ENCODE data around the gene SUSD3.
"Not testable (repeated sequence)": the region's sequence is repeated elsewhere in the genome, so short reads cannot be mapped to it uniquely, and the experiment has no call there.

SUSD3 gene

GRCh38 chr9:93058355-93059010, at the start of gene SUSD3:
Gene SUSD3, plus strand, starts transcription at chr9:93058701. Its CDS starts 42 bp downstream, at chr9:93058743.
- DNase-seq: peak; percentile 67

DNA sequence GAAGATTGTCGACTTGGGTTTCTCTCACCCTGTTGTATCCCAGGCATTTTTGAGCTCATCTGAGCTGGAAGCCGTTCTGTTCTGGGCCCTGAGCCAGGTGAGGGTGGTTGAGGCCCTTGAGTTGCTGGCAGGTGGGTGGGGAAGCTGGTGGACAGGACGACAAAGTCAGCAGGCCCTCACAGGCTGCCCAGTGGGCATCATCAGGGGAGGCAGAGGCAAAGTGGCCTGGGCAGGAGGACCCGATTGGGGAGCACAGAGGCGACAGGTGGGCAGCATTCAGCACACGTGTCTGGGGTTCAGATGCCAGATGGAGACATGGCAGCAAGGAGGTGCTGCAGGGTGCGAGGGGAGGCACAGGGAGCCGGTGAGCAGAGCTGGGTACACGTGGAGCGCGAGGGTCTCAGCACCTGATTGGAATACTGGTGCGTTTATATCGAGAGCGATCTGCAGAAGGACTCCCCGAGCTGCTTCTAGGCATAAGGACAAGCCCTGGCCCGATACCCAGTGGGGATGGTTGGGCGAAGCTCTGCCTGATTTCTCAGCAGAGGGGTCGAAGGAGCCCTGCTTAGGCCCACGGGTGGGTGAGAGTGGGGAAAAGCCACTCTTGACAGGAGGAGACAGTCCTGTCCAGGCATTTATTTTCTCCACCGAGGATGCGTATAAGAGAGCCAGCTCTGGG, 49.0 kb upstream of the SUSD3 start:
- peak; percentile 17 for DNase-seq

DNA sequence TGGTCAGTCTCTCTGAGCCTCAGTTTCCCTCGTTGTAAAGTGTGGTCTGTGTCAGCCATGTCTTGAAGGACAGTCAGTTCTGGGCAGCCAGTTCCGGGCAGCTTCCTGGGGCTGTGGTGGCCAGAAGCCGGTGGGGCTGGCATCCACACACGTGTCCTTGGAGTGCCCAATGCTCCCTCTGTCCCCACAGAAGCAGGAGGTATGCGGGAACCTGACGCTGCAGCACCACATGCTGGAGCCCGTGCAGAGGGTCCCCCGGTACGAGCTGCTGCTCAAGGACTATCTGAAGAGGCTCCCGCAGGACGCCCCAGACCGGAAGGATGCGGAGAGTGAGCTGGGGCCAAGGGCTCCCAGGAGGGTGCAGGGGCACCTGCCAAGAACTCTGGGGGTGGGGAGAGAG, 48.4 kb upstream of the SUSD3 start:
- no peak for DNase-seq

- no peak for DNase-seq
Observed at GRCh38 chr9:93010704-93011103, 47.8 kb upstream of the SUSD3 start.

DNA sequence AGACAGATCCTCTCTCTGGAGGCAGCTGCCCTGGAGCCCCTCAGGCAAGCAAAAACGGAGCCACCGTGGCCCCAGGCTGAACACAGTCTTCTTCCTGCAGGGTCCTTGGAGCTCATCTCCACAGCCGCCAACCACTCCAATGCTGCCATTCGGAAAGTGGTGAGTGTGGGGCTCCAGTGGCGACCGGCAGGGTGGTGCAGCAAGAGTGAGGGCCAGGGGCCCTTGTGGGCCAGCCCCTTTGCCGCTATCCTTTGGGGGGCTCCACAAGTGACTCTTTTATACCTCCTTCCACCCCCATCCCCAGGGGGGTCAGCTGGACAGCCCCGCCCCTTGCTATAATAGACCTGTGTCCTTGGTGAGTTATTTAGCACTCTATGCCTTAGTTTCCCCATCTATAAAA, 47.4 kb upstream of the SUSD3 start:
- no peak for DNase-seq

GRCh38 chr9:93012963-93013855, 45.3 kb upstream of the SUSD3 start:
- DNase-seq: no peak

DNA sequence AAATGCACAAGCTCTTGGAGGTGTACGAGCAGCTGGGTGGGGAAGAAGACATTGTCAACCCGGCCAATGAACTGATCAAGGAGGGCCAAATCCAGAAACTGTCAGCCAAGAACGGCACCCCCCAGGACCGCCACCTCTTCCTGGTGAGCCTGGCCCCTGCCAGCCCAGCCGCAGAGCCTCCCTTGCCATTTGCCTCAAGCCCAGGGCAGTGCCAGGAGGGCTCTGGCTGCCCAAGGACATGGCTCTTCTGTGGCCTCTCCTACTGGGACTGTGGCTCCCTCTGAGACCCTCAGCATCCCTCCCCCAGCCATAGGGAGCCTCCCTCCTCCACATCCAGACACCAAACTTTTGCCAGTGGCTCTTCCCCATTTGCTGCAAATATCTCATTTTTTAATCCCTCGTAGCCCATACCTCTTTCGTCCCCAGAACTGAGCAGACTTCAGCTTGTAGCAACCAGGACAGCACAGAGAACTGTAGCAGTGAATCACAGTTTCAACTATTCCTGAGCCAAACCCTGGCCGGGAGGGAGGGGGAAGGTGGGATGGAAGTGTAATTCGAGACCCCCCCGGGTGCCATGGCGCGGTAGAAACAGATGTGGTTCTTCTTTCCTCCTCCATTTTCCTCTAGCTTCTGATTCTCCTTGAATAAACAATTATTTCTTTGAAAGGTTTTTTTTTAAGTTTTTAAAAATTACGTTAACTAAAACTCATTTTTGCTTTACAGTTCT, 44.5 kb upstream of the SUSD3 start:
- DNase-seq: peak; percentile 73

- DNase-seq: not testable (repeated sequence)
Observed at GRCh38 chr9:93015190-93015589, 43.3 kb upstream of the SUSD3 start.

DNA sequence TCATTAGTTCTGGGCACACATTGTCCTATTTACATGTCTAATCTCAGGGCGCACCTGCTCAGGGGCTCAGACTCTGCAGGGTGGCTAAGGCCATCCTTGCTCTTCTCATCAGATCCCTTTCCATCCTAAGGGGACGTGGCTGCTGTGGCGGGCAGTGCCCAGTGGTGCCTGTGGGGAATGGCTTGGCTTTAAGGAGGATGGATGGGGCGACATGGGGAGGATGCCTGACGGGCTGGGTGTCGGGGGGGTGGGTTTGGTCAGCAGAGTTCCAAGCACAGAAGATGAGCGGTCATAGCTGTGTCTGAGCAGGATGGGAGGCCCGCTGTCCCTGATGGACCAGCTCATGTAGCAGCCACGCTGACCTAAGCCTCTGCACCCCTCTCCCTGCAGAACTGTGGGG, 40.9 kb upstream of the SUSD3 start:
- no peak for DNase-seq

GRCh38 chr9:93020151-93020550, 38.4 kb upstream of the SUSD3 start:
- no peak for DNase-seq

DNA sequence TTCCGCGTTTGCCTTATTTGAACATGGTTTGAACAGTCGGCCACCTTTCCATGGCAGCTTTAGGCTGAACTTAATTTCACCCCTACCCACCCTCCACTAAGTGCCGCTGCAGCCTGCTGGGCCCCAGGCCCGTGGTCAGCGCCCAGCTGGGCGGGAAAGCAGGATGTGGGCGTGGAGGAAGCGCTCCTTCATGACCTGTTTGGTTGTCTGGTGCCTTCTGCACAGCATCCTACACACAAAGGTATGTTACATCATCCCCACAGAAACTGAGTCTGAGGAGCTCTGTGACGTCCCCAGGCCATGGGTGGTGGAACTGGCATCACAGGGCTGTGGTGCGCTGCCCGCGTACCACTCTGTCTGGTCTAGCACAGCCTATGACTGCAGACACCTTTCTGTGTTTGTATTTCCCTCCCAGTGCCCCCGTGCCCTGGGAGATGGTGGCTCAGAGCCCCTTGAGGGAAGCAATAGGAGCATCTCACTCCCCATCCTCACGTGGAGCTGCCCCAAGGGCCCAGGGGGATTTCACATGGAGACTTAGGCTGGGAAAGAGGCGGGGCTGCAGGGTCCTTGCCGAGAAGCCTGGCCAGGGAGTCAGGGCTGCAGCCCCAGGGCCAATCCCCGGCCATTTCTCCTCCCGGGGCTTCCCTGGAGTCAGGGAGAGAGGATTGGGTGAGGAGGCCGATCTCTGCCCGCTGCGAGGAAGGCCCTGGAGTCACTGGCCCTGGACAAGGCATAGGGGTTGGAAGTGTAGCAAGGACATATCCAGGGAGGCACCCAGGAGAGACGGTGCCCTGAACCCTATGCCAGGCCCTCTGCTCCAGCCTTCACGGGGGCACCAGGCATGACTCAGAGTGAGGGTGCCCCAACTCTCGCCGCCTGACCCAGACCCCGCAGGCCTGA, 37.5 kb upstream of the SUSD3 start:
- no peak for DNase-seq

- no peak for DNase-seq
Observed at GRCh38 chr9:93022066-93022465, 36.4 kb upstream of the SUSD3 start.

- no peak for DNase-seq
Observed at GRCh38 chr9:93022721-93023520, 35.6 kb upstream of the SUSD3 start.

GRCh38 chr9:93023521-93023815, 35.0 kb upstream of the SUSD3 start:
- DNase-seq: no peak

GRCh38 chr9:93024646-93024910, 33.9 kb upstream of the SUSD3 start:
- no peak for DNase-seq

DNA sequence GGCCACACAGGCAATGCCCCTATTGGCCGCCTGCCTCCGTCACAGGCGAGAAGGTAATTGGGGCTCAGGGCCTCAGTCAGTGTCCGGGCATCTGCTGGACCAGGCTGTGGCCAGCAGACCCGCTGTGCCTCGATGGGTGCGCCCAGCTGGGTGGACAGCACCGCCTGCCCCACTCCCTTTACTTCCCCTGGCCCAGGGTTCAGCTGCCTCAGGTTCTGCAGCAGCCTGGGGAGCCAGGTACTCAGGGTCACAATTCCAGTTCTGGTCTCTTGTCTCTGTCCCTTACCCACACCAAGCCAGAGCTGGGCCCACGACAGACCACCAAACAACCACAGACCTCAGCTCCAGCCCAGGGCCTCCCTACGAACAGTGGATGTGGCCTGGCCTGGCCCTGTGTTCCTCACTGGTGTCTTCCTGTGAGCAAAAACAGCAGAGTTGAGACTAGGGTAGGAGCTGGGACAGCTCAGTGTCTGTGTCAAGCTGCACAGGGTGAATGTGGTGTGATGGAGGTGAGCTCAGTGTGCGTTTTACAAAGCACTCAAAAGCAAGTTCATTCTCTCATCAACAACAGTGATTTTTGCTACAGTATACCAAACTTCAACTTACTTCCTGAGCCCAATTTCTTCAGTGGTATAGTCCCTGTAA, 33.4 kb upstream of the SUSD3 start:
- no peak for DNase-seq

DNA sequence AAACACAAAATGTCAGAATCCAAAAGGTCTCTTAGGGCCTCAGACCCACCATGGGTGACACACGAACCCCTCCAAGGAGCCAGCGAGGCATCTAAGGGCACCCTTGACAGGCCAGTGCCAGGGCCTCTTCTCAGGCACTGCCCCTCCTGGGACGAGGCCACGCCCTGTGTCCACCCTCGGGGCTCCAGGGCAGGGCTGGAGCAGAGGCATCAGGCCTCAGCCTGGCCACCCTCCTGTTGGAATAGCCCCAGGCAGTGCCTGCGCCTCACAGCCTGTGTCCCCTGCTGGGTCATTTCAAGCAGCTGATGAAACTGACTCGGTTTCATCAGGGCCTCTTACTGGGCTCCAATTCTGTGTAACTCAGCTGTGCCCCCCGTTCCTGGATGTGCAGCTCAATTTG, 32.8 kb upstream of the SUSD3 start:
- DNase-seq: no peak

DNA sequence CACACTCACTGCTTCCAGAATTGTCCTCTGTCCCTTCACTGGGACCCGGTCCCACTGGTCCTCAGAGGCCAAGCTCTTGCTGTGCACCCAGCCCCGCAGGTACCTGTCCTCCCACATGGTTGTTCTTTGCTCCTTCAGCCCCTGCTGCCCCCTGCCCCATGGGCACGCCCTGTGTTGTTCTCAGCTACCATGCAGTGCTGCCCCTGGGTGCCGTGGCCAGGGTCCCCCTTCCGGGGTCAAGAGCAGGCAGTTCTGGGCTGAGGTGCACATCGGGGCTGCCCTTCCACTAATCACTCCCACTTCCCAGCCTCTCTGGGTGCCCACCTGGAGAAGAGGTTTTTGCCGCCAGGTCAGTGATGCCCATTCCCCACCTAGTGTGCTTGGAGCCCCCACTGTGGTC, 31.9 kb upstream of the SUSD3 start:
- DNase-seq: no peak

DNA sequence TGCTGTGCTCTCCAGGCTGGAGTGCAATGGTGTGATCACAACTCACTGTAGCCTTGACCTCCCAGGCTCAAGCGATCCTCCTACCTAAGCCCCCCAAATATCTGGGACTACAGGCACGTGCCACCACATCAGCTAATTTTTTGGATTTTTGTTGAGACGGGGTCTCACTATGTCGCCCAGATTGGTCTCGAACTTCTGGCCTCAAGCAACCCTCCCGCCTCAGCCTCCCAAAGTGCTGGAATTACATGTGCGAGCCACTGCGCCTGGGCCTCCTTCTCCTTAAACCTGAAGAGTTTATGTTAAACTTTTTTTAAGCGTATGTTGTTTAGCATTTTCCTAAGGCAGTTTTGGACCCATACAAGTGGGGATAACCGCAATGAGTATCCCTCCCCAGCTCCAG, 30.8 kb upstream of the SUSD3 start:
- no peak for DNase-seq

GRCh38 chr9:93028448-93029006, 30.0 kb upstream of the SUSD3 start:
- no peak for DNase-seq

All from NCI-H2171 treated with DMSO at 0.1 percent for 48 hours (cell line).